GM23338 (cell line): ENCODE results near the gene EHD2. TPM values are rescaled to one million over a fixed set of nuclear protein-coding genes. Genes with fewer than 3 reads are reported as not detected.

Experiments used
- ATAC-seq: fragments of 200-7000 bp; cut with Tn5 transposase; 3 replicates; pipeline ENCODE4 v1.9.1; 2020
- DNase-seq: peaks from one replicate; pipeline ENCODE4 v3.0.0-alpha.2; 2015; ENCODE audit warnings: low spot score
- H2AFZ ChIP-seq: fragments of 200-600 bp; sonication (generic); 2 replicates; pipeline ENCODE4 v1.8.0; 2016; ENCODE audit warnings: antibody characterized with exemption, mild to moderate bottlenecking, moderate library complexity
- H3F3A ChIP-seq: fragments of 200-600 bp; sonication (generic); replicated peaks from 2 replicates; pipeline ENCODE4 v1.8.0; 2017; ENCODE audit warnings: antibody characterized with exemption, mixed run types, low read depth
- H3K27ac ChIP-seq: fragments of 200-600 bp; sonication (generic); 2 replicates; pipeline ENCODE4 v1.6.1; 2016; ENCODE audit warnings: low read depth
- H3K27me3 ChIP-seq: fragments of 200-600 bp; sonication (generic); 2 replicates; pipeline ENCODE4 v1.8.0; 2016; ENCODE audit warnings: mild to moderate bottlenecking, mixed run types, moderate library complexity; ENCODE audit not compliant: insufficient read depth
- H3K36me3 ChIP-seq: fragments of 200-600 bp; sonication (generic); 2 replicates; pipeline ENCODE4 v1.8.0; 2016; ENCODE audit warnings: mild to moderate bottlenecking; ENCODE audit not compliant: insufficient read depth
- H3K4me1 ChIP-seq: fragments of 200-600 bp; sonication (generic); 2 replicates; pipeline ENCODE4 v1.8.0; 2016; ENCODE audit warnings: mild to moderate bottlenecking, moderate library complexity; ENCODE audit not compliant: insufficient read depth
- H3K4me2 ChIP-seq: fragments of 200-600 bp; sonication (generic); 2 replicates; pipeline ENCODE4 v1.7.1; 2017; ENCODE audit warnings: mixed run types
- H3K4me3 ChIP-seq: fragments of 200-600 bp; sonication (generic); 2 replicates; pipeline ENCODE4 v1.6.1; 2016; ENCODE audit warnings: mixed run types
- H3K79me2 ChIP-seq: fragments of 200-600 bp; sonication (generic); replicated peaks from 2 replicates; pipeline ENCODE4 v1.8.0; 2017; ENCODE audit warnings: mild to moderate bottlenecking; ENCODE audit not compliant: insufficient read depth
- H3K9me2 ChIP-seq: fragments of 200-600 bp; sonication (generic); 2 replicates; pipeline ENCODE4 v1.8.0; 2017; ENCODE audit not compliant: insufficient read depth
- H4K20me1 ChIP-seq: fragments of 200-600 bp; sonication (generic); replicated peaks from 2 replicates; pipeline ENCODE4 v1.8.0; 2017; ENCODE audit warnings: mild to moderate bottlenecking; ENCODE audit not compliant: insufficient read depth
- H3K27ac Mint-ChIP-seq: 2 replicates; pipeline ENCODE4 v1.8.0; 2020; ENCODE audit warnings: inconsistent platforms, mild to moderate bottlenecking, moderate library complexity, mixed read lengths
- H3K27me3 Mint-ChIP-seq: 3 replicates; pipeline ENCODE4 v1.8.0; 2022; ENCODE audit warnings: low read depth, mild to moderate bottlenecking, moderate library complexity, mixed read lengths, inconsistent platforms; ENCODE audit not compliant: insufficient read depth, poor library complexity
- H3K36me3 Mint-ChIP-seq: 3 replicates; pipeline ENCODE4 v1.8.0; 2021; ENCODE audit warnings: low read depth, mild to moderate bottlenecking, inconsistent platforms, moderate library complexity, mixed read lengths
- H3K4me1 Mint-ChIP-seq: 3 replicates; pipeline ENCODE4 v1.8.0; 2020; ENCODE audit warnings: mild to moderate bottlenecking, inconsistent platforms, mixed read lengths
- H3K4me3 Mint-ChIP-seq: 3 replicates; pipeline ENCODE4 v1.8.0; 2021; ENCODE audit warnings: moderate library complexity, mild to moderate bottlenecking, inconsistent platforms, mixed read lengths
- H3K9me3 Mint-ChIP-seq: 3 replicates; pipeline ENCODE4 v1.8.0; 2020; ENCODE audit warnings: moderate library complexity, mild to moderate bottlenecking, inconsistent platforms, mixed read lengths
- POLR2AphosphoS5 ChIP-seq: IDR thresholded peaks from 2 replicates; pipeline ENCODE4 v1.6.1; 2016; ENCODE audit warnings: antibody characterized with exemption, low read depth
- REST ChIP-seq: IDR thresholded peaks from one replicate; pipeline ENCODE4 v1.6.1; 2018; ENCODE audit warnings: antibody characterized with exemption; ENCODE audit not compliant: unreplicated experiment
- ZNF331 ChIP-seq: fragments of 250-450 bp; sonication (Bioruptor Pico); IDR thresholded peaks from 2 replicates; pipeline ENCODE4 v1.5.0; 2020; ENCODE audit warnings: low read depth, mild to moderate bottlenecking, moderate library complexity
- ZNF462 ChIP-seq: fragments of 250-450 bp; sonication (Bioruptor Pico); IDR thresholded peaks from 2 replicates; pipeline ENCODE4 v1.5.0; 2020; ENCODE audit warnings: mild to moderate bottlenecking, moderate library complexity
- polyA plus RNA-seq: library from polyadenylated mRNA; unstranded; fragments of >200 nt; fragmentation: Nextera tagmentation; extraction: Ambion mirVana; gene quantifications from 2 replicates; pipeline ENCODE4 v1.2.1, GENCODE V29; 2016
- total RNA-seq: library from RNA; depleted of rRNA; stranded (reverse); fragments of >200 nt; shearing (Covaris generic); gene quantifications from 2 replicates; pipeline ENCODE4 v1.2.3, GENCODE V29; 2014

Gene EHD2
- total and polyA plus RNA-seq, 2 experiments from 2014 or later: 6.6 to 10.8 TPM

- H3K27me3 Mint-ChIP-seq: peaks cover 3% of the 10 kb centered on the region
- peaks cover 10% of the 10 kb centered on the region for H3K4me1 Mint-ChIP-seq
- no peak for ATAC-seq
- no peak overlapping the region for H3K27ac Mint-ChIP-seq
- H3K36me3 Mint-ChIP-seq: peaks cover 5% of the 10 kb centered on the region; the same call in 1 of the 3 replicates
- H3K9me3 Mint-ChIP-seq: no peaks in the 10 kb centered on the region
- no peaks in the 10 kb centered on the region for H3K79me2 ChIP-seq
- no peaks in the 10 kb centered on the region; the same call in 1 of the 2 replicates for H3K4me1 ChIP-seq
- no peaks in the 10 kb centered on the region for H3K9me2 ChIP-seq
- H3K4me3 ChIP-seq: no peak overlapping the region
- H2AFZ ChIP-seq: no peak overlapping the region
- H3K4me3 Mint-ChIP-seq: no peak overlapping the region
- H3K27ac ChIP-seq: no peak overlapping the region
- no peak for DNase-seq
- H3F3A ChIP-seq: no peaks in the 10 kb centered on the region
- no peaks in the 10 kb centered on the region for H3K36me3 ChIP-seq
- H3K27me3 ChIP-seq: no peaks in the 10 kb centered on the region
- no peak for TF ChIP-seq REST
- TF ChIP-seq POLR2AphosphoS5: no peak
- TF ChIP-seq ZNF331 (CRISPR knock-in tag): no peak
- no peak for TF ChIP-seq ZNF462 (CRISPR knock-in tag)
- H3K4me2 ChIP-seq: no peak overlapping the region
- H4K20me1 ChIP-seq: no peaks in the 10 kb centered on the region
Measured at GRCh38 chr19:47723581-47723940, 10.3 kb downstream of the EHD2 start.
